ENCODE results near the gene MIA2. TPM values are rescaled to one million over a fixed set of nuclear protein-coding genes. Genes with fewer than 3 reads are reported as not detected.
"Not testable (repeated sequence)": the region's sequence is repeated elsewhere in the genome, so short reads cannot be mapped to it uniquely, and the experiment has no call there.

MIA2 gene
- 10 to 100 TPM; 74.1 to 92.8 (median 81.3) TPM for polyA plus RNA-seq (ENCODE audit: insufficient read length in 4 of 4)

GRCh38 chr14:39233680-39234326 lies at the start of gene MIA2:
MIA2 (plus strand) TSS chr14:39233915; CDS start chr14:39234115, 200 bp downstream.
- no peak for DNase-seq (ENCODE audit: low read depth in 4 of 4, low spot score in 3 of 4)

GRCh38 chr14:39184628-39185255 lies 49.0 kb upstream of the MIA2 start:
- DNase-seq (ENCODE audit: low read depth in 4 of 4, low spot score in 3 of 4) = no peak

- DNase-seq (ENCODE audit: low read depth in 4 of 4, low spot score in 3 of 4) = no peak
Measured at GRCh38 chr14:39185256-39186049, 48.3 kb upstream of the MIA2 start.

GRCh38 chr14:39186941-39187525 lies 46.7 kb upstream of the MIA2 start:
- DNase-seq (ENCODE audit: low read depth in 4 of 4, low spot score in 3 of 4) = no peak

GRCh38 chr14:39203659-39204606 lies 29.8 kb upstream of the MIA2 start:
- no peak for DNase-seq (ENCODE audit: low read depth in 4 of 4, low spot score in 3 of 4)

DNA sequence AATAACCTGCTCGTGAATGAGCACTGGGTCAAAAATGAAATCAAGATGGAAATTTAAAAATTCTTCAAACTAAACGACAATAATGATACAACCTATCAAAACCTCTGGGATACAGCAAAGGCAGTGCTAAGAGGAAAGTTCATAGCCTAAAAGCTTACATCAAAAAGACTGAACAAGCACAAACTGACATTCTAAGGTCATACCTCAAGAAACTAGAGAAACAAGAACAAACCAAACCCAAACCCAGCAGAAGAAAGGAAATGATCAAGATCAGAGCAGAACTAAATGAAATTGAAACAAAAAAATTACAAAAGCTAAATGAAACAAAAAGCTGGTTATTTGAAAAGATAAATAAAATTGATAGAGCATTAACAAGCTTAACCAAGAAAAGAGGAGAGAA lies 26.3 kb upstream of the MIA2 start:
- DNase-seq (ENCODE audit: low read depth in 4 of 4, low spot score in 3 of 4) = not testable (repeated sequence)

DNA sequence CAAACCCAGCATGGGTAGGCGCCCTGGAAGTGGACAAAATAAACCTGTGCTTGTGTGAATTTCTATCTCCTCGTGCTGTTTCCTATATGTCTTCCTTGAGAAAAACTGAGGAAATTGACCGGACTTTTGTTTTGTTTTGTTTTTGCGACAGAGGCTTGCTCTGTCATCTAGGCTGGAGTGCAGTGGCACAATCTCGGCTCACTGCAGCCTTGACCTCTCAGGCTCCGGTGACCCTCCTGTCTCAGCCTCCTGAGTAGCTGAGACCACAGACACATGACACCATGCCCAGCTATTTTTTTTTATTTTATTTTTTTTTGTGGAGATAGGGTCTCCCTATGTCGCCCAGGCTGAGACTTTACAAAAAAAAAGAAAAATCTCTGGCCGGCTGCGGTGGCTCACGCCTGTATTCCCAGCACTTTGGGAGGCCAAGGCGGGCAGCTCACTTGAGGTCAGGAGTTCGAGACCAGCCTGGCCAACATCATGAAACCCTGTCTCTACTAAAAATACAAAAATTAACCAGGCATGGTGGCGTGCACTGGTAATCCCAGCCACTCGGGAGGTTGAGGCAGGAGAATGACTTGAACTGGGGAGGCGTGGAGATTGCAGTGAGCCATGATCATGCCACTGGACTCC lies 22.5 kb upstream of the MIA2 start:
- no peak for DNase-seq (ENCODE audit: low read depth in 4 of 4, low spot score in 3 of 4)

GRCh38 chr14:39212034-39212433 lies 21.7 kb upstream of the MIA2 start:
- no peak for DNase-seq (ENCODE audit: low read depth in 4 of 4, low spot score in 3 of 4)

- DNase-seq (ENCODE audit: low read depth in 4 of 4, low spot score in 3 of 4) = no peak
Measured at GRCh38 chr14:39212693-39213092, 21.0 kb upstream of the MIA2 start.

GRCh38 chr14:39217214-39217879 lies 16.4 kb upstream of the MIA2 start:
- DNase-seq (ENCODE audit: low read depth in 4 of 4, low spot score in 3 of 4) = no peak

GRCh38 chr14:39218171-39218769 lies 15.4 kb upstream of the MIA2 start:
- no peak for DNase-seq (ENCODE audit: low read depth in 4 of 4, low spot score in 3 of 4)

- DNase-seq (ENCODE audit: low read depth in 4 of 4, low spot score in 3 of 4) = no peak
Measured at GRCh38 chr14:39219075-39219499, 14.6 kb upstream of the MIA2 start.

DNA sequence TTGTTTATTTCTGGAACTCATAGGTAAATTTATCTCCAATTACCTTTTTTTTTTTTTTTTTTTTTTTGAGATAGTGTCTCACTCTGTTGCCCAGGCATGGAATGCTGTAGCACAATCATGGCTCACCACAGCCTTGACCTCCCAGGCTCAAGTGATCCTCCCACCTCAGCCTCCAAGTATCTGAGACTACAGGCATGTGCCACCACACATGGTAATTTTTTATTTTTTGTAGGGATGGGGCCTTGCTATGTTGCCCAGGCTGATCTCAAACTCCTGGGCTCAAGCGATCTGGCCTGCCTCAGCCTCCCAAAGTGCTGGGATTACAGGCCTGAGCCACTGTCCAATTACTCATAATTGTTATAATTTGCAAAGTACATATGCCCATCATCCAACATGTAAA lies 13.2 kb upstream of the MIA2 start:
- DNase-seq (ENCODE audit: low read depth in 4 of 4, low spot score in 3 of 4) = not testable (repeated sequence)

- DNase-seq (ENCODE audit: low read depth in 4 of 4, low spot score in 3 of 4) = no peak
Measured at GRCh38 chr14:39228044-39228443, 5.7 kb upstream of the MIA2 start.

DNA sequence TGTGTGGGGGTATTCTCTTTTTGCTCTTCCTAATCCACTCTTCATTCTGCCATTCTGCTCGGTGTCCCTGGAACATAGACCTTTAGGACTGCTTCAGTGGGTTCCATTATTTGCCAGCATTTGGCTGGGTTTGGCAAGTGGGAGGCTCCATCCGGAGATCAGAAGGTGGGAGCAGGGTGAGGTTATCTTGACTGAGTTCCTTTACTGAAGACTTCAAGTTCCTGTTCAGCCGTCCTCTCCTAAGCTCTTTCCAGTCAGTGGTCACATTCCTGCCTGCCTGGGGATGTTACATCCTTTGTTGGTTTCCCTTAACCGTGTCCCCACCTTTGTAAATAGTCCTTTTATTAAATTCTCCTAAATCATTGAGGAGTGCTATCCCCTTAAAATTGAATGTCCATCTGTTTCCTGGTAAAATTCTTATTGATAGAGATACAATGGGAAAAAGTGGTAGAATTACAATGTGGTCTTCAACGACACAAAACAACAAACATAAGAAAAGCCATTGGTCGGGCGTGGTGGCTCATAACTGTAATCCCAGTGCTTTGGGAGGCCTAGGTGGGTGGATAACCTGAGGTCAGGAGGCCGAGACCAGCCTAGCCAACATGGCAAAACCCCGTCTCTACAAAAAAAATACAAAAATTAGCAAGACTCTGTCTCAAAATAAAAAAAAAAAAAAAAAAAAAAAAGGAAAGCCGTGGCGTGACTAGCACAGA lies 5.0 kb upstream of the MIA2 start:
- DNase-seq (ENCODE audit: low read depth in 4 of 4, low spot score in 3 of 4) = no peak

DNA sequence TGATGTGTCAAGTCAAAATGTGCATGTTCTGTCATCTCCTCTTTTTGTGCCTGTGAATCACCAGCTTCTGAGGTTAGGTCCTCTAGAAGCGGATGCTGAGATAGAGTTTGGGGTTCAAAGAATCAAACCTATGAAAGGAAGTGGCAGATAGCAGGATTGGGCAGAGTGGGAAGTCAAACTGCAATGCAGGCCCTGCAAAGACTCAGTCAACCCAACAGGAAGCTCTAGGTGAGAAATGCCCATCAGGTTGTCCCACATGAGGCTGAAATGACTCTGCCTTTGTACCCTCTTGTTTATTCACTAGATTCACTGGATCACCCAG lies 4.5 kb upstream of the MIA2 start:
- DNase-seq (ENCODE audit: low read depth in 4 of 4, low spot score in 3 of 4) = no peak

DNA sequence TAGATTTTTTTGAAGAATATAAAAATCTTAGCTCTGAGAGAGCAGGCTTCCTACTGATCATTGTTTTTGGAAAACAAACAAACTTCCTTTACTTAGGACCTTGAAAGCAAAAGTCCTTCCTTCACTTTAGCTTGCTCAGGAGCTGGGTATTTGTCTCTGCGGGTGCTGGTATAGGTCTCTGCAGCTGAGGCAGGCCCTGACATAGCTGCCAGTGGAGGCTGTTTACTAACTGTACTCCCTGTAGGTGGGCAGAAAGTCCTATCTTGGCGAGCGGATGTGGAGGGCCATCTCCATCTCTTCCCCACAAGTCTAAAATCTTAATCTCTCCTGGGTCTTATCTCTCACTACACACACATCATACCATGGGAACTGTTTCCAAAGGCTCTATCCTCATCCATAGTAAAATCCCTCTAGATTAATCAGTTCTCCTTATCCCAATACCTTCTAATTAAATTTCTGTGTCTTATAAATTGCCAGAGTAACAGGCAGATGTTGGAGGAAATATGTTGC lies 4.1 kb upstream of the MIA2 start:
- DNase-seq (ENCODE audit: low read depth in 4 of 4, low spot score in 3 of 4) = no peak

GRCh38 chr14:39230416-39231035 lies 3.2 kb upstream of the MIA2 start:
- no peak for DNase-seq (ENCODE audit: low read depth in 4 of 4, low spot score in 3 of 4)
